ENCODE data around the gene JUP.

DNA sequence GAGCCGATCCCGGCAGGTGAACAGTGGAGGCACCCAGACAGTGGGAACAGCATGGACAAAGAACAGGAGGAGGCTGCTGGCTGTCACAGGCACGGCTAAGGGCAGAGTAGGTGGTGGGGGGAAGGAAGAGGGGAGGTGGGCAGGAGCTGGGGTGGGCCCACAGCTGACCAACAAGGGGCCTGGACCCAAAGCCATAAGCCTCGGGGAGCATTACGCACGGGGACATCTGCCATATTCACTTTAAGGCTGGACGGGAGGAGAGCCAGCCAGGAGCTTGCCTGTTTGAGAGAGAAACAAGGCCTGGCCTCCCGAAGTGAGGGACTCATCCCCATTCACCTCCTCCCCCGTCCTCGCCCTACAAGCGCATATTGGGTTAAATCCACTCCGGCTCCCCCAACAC, 32.4 kb downstream of the JUP start:
- TF ChIP-seq, protein P1, sequence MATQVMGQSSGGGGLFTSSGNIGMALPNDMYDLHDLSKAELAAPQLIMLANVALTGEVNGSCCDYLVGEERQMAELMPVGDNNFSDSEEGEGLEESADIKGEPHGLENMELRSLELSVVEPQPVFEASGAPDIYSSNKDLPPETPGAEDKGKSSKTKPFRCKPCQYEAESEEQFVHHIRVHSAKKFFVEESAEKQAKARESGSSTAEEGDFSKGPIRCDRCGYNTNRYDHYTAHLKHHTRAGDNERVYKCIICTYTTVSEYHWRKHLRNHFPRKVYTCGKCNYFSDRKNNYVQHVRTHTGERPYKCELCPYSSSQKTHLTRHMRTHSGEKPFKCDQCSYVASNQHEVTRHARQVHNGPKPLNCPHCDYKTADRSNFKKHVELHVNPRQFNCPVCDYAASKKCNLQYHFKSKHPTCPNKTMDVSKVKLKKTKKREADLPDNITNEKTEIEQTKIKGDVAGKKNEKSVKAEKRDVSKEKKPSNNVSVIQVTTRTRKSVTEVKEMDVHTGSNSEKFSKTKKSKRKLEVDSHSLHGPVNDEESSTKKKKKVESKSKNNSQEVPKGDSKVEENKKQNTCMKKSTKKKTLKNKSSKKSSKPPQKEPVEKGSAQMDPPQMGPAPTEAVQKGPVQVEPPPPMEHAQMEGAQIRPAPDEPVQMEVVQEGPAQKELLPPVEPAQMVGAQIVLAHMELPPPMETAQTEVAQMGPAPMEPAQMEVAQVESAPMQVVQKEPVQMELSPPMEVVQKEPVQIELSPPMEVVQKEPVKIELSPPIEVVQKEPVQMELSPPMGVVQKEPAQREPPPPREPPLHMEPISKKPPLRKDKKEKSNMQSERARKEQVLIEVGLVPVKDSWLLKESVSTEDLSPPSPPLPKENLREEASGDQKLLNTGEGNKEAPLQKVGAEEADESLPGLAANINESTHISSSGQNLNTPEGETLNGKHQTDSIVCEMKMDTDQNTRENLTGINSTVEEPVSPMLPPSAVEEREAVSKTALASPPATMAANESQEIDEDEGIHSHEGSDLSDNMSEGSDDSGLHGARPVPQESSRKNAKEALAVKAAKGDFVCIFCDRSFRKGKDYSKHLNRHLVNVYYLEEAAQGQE (IDR thresholded peaks at IDR 0.05; ENCODE audit: low read depth, low read length), result no peak
- TF ChIP-seq ZNF274 (IDR thresholded peaks at IDR 0.05; ENCODE audit: insufficient read depth, insufficient read length) (no peak), POLR2A (IDR thresholded peaks at IDR 0.05; ENCODE audit: low read depth, low read length) (no peak), CEBPB (IDR thresholded peaks at IDR 0.05; ENCODE audit: borderline replicate concordance in 1 of 2, low read depth in 2 of 2, low read length in 2 of 2) (no peak), SMC3 (IDR thresholded peaks at IDR 0.05; ENCODE audit: borderline replicate concordance, low read length) (no peak)
- TF ChIP-seq, protein P2, sequence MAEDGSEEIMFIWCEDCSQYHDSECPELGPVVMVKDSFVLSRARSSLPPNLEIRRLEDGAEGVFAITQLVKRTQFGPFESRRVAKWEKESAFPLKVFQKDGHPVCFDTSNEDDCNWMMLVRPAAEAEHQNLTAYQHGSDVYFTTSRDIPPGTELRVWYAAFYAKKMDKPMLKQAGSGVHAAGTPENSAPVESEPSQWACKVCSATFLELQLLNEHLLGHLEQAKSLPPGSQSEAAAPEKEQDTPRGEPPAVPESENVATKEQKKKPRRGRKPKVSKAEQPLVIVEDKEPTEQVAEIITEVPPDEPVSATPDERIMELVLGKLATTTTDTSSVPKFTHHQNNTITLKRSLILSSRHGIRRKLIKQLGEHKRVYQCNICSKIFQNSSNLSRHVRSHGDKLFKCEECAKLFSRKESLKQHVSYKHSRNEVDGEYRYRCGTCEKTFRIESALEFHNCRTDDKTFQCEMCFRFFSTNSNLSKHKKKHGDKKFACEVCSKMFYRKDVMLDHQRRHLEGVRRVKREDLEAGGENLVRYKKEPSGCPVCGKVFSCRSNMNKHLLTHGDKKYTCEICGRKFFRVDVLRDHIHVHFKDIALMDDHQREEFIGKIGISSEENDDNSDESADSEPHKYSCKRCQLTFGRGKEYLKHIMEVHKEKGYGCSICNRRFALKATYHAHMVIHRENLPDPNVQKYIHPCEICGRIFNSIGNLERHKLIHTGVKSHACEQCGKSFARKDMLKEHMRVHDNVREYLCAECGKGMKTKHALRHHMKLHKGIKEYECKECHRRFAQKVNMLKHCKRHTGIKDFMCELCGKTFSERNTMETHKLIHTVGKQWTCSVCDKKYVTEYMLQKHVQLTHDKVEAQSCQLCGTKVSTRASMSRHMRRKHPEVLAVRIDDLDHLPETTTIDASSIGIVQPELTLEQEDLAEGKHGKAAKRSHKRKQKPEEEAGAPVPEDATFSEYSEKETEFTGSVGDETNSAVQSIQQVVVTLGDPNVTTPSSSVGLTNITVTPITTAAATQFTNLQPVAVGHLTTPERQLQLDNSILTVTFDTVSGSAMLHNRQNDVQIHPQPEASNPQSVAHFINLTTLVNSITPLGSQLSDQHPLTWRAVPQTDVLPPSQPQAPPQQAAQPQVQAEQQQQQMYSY (CRISPR knock-in tag; IDR thresholded peaks at IDR 0.05), result no peak
- TF ChIP-seq, protein P3, sequence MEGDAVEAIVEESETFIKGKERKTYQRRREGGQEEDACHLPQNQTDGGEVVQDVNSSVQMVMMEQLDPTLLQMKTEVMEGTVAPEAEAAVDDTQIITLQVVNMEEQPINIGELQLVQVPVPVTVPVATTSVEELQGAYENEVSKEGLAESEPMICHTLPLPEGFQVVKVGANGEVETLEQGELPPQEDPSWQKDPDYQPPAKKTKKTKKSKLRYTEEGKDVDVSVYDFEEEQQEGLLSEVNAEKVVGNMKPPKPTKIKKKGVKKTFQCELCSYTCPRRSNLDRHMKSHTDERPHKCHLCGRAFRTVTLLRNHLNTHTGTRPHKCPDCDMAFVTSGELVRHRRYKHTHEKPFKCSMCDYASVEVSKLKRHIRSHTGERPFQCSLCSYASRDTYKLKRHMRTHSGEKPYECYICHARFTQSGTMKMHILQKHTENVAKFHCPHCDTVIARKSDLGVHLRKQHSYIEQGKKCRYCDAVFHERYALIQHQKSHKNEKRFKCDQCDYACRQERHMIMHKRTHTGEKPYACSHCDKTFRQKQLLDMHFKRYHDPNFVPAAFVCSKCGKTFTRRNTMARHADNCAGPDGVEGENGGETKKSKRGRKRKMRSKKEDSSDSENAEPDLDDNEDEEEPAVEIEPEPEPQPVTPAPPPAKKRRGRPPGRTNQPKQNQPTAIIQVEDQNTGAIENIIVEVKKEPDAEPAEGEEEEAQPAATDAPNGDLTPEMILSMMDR (IDR thresholded peaks at IDR 0.05 in 2 of 3, conservative IDR thresholded peaks at IDR 0.05 in 1 of 3; ENCODE audit: control insufficient read depth in 2 of 3, extremely low read depth in 1 of 3, insufficient read depth in 1 of 3, low read depth in 3 of 3, low read length in 3 of 3), result no peak

Measured in GM12878 (cell line).